Endothelial cell of umbilical vein (primary cell): ENCODE measurements around the gene CASR. TPM values are rescaled to one million over a fixed set of nuclear protein-coding genes. Genes with fewer than 3 reads are reported as not detected.

ENCODE experiments used
- BruUV-seq: library from RNA; stranded (reverse); fragments of 400-500 nt; replicated peaks from 2 replicates; lab custom pipeline; 2021; lab: Mats Ljungman, UMichigan
- CTCF ChIA-PET: fragments of 300-600, 350-600 bp; sonication (Branson Sonifier 250); formaldehyde crosslinking; loops from one replicate; lab custom pipeline; 2021; ENCODE audit warnings: antibody characterized with exemption, inconsistent platforms; lab: Charles Lee
- POLR2A ChIA-PET: fragments of 300-600, 350-600 bp; sonication (Branson Sonifier 250); formaldehyde crosslinking; loops from one replicate; lab custom pipeline; 2021; ENCODE audit warnings: antibody characterized with exemption, inconsistent platforms; lab: Charles Lee
- DNase-seq: peaks from one replicate; pipeline ENCODE4 v3.0.0-alpha.2; 2011; ENCODE audit warnings: low read depth, low spot score
- FAIRE-seq: peaks from 2 replicates; lab custom pipeline; 2011; peaks lifted over from hg19 to GRCh38; lab: Jason Lieb, UNC
- H2AFZ ChIP-seq: 2 replicates; pipeline ENCODE4 v1.6.0; 2012; ENCODE audit warnings: low read depth, low read length, control low read depth, inconsistent platforms
- H3K27ac ChIP-seq: 2 replicates; pipeline ENCODE4 v1.5.1; 2011; ENCODE audit warnings: low read depth, mild to moderate bottlenecking, control low read depth, low read length, moderate library complexity; ENCODE audit not compliant: insufficient read depth
- H3K27me3 ChIP-seq, 2 experiments: 2 replicates each; pipeline versions ENCODE4 v1.6.0 to v1.6.1; 2011; ENCODE audit warnings: low read length in 2 of 2, mixed read lengths in 1 of 2; ENCODE audit not compliant: control insufficient read depth in 2 of 2, insufficient read depth in 2 of 2
- H3K36me3 ChIP-seq, 2 experiments: 2 replicates in 1 of 2; 3 replicates in 1 of 2; pipeline ENCODE4 v1.5.1; 2011; ENCODE audit warnings: low read length in 2 of 2, mild to moderate bottlenecking in 1 of 2, moderate library complexity in 1 of 2; ENCODE audit not compliant: control insufficient read depth in 2 of 2, insufficient read depth in 2 of 2; ENCODE audit errors: extremely low read depth in 1 of 2
- H3K4me1 ChIP-seq: 3 replicates; pipeline ENCODE4 v1.5.1; 2011; ENCODE audit warnings: mild to moderate bottlenecking, low read length; ENCODE audit not compliant: control insufficient read depth, insufficient read depth; ENCODE audit errors: extremely low read depth
- H3K4me2 ChIP-seq: 2 replicates; pipeline ENCODE4 v1.6.1; 2011; ENCODE audit warnings: low read length, control low read depth, mixed read lengths; ENCODE audit not compliant: insufficient read depth
- H3K4me3 ChIP-seq, 3 experiments: fragments of 200-600 bp in 1 of 3; sonication (generic), shearing (Covaris generic) in 1 of 3; replicated peaks in 1 of 3; 2 replicates each; pipeline ENCODE4 v1.5.1; 2011 to 2016; ENCODE audit warnings: control low read depth in 3 of 3, low read length in 3 of 3, mild to moderate bottlenecking in 2 of 3, inconsistent platforms in 1 of 3, low read depth in 1 of 3, moderate library complexity in 1 of 3; ENCODE audit not compliant: insufficient read depth in 1 of 3
- H3K79me2 ChIP-seq: 2 replicates; pipeline ENCODE4 v1.6.0; 2012; ENCODE audit warnings: low read length, inconsistent platforms; ENCODE audit not compliant: control insufficient read depth, insufficient read depth
- H3K9ac ChIP-seq: replicated peaks from 2 replicates; pipeline ENCODE3; 2011; ENCODE audit warnings: low read length, control low read depth; ENCODE audit not compliant: insufficient read depth; ENCODE audit errors: extremely low read depth
- H3K9me1 ChIP-seq: replicated peaks from 3 replicates; pipeline ENCODE4 v1.6.0; 2011; ENCODE audit warnings: mild to moderate bottlenecking, low read length; ENCODE audit not compliant: control insufficient read depth, insufficient read depth; ENCODE audit errors: extremely low read depth
- H3K9me3 ChIP-seq: replicated peaks from 2 replicates; pipeline ENCODE4 v1.5.1; 2012; ENCODE audit warnings: low read length, inconsistent platforms; ENCODE audit not compliant: control insufficient read depth, insufficient read depth
- H4K20me1 ChIP-seq: replicated peaks from 2 replicates; pipeline ENCODE3; 2011; ENCODE audit warnings: mild to moderate bottlenecking, low read length; ENCODE audit not compliant: control insufficient read depth, insufficient read depth; ENCODE audit errors: extremely low read depth
- EZH2 ChIP-seq: IDR thresholded peaks from 2 replicates; pipeline ENCODE4 v1.6.1; 2012; ENCODE audit warnings: borderline replicate concordance, low read depth, mild to moderate bottlenecking, moderate library complexity, low read length, inconsistent platforms; ENCODE audit not compliant: severe bottlenecking
- FOS ChIP-seq: IDR thresholded peaks from 2 replicates; pipeline ENCODE4 v1.6.1; 2011; ENCODE audit warnings: mild to moderate bottlenecking, low read length, moderate library complexity, borderline replicate concordance; ENCODE audit not compliant: insufficient read depth
- dilution Hi-C: fragments of 300-500 bp; cut with MboI; formaldehyde crosslinking; loops from one replicate; pipeline ENCODE4 v1.15.0; 2019; ENCODE audit warnings: low sequenced_read_pairs; ENCODE audit not compliant: extremely low pct_ligation_motif_present
- intact Hi-C: fragments of 100-400 bp; cut with micrococcal nuclease; formaldehyde crosslinking; loops from one replicate; pipeline ENCODE4 v1.10.0; 2022
- polyA plus RNA-seq, 4 experiments: library from polyadenylated mRNA; depleted of rRNA in 3 of 4; stranded (reverse) in 3 of 4; unstranded in 1 of 4; fragments of >200 nt; gene quantifications; 2 replicates each; pipeline versions ENCODE4 v1.2.1 to v1.2.3, GENCODE V29; 2011 to 2012; ENCODE audit warnings: missing spikeins in 1 of 4
- total RNA-seq: library from RNA; stranded (reverse); gene quantifications from 2 replicates; pipeline ENCODE4 v1.2.3, GENCODE V29; 2021
- TF ChIP-seq, protein P1 (sequence below), 2 donors: IDR thresholded peaks; 1 replicate in 1 of 2; 2 replicates in 1 of 2; pipeline ENCODE4 v1.5.1; 2011; ENCODE audit warnings: low read length in 2 of 2, mild to moderate bottlenecking in 2 of 2, moderate library complexity in 2 of 2, control low read depth in 1 of 2, inconsistent platforms in 1 of 2, low read depth in 1 of 2; ENCODE audit not compliant: insufficient read depth in 1 of 2; ENCODE audit errors: extremely low read depth in 1 of 2

Gene CASR
- total and polyA plus RNA-seq, 2 donors (not counting 3 experiments of a cell fraction or from before 2014, with no cell fraction given) = not detected

DNA sequence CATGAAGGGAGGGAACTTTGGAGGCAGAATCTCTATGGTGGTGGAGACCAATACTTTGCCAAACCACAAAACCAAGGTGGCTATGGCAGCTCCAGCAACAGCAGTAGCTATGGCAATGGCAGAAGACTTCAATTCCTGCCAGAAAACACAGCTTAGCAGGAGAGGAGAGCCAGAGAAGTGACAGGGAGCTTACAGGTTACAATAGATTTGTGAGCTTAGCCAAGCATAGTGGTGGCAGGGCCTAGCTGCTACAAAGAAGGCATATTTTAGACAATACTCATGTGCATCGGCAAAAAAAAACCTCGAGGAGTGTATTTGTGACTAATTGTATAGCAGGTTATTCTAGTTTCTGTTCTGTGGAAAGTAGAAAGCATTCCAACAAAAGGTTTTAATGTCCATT is 135.2 kb downstream of the CASR start:
- CTCF ChIA-PET = no interaction called here
- Histone ChIP-seq H3K79me2 (no peaks in the 10 kb centered on the region), H3K9me3 (no peaks in the 10 kb centered on the region), H3K27me3 (no peaks in the 10 kb centered on the region), H3K27ac (no peak overlapping the region), H3K4me3 (no peak overlapping the region), H4K20me1 (no peaks in the 10 kb centered on the region), H3K36me3 (no peaks in the 10 kb centered on the region), H3K9me1 (no peaks in the 10 kb centered on the region), H3K4me1 (no peaks in the 10 kb centered on the region), H3K4me2 (no peak overlapping the region), H3K9ac (no peak overlapping the region), H2AFZ (no peak overlapping the region)
- FAIRE-seq (no peak), DNase-seq (no peak)
- POLR2A ChIA-PET = no interaction called here
- BruUV-seq = no TSS peak
- intact Hi-C loops (no loop called here), dilution Hi-C loops (no loop called here)
- TF ChIP-seq FOS = no peak
- TF ChIP-seq, protein P1, sequence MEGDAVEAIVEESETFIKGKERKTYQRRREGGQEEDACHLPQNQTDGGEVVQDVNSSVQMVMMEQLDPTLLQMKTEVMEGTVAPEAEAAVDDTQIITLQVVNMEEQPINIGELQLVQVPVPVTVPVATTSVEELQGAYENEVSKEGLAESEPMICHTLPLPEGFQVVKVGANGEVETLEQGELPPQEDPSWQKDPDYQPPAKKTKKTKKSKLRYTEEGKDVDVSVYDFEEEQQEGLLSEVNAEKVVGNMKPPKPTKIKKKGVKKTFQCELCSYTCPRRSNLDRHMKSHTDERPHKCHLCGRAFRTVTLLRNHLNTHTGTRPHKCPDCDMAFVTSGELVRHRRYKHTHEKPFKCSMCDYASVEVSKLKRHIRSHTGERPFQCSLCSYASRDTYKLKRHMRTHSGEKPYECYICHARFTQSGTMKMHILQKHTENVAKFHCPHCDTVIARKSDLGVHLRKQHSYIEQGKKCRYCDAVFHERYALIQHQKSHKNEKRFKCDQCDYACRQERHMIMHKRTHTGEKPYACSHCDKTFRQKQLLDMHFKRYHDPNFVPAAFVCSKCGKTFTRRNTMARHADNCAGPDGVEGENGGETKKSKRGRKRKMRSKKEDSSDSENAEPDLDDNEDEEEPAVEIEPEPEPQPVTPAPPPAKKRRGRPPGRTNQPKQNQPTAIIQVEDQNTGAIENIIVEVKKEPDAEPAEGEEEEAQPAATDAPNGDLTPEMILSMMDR (IDR thresholded peaks at IDR 0.05; ENCODE audit: extremely low read depth in 1 of 2, insufficient read depth in 1 of 2, low read depth in 1 of 2, low read length in 2 of 2) = no peak
- no peak for TF ChIP-seq EZH2
